GM19238 (cell line): ENCODE measurements around the gene MAN1A1.
"Not testable (repeated sequence)": the region's sequence is repeated elsewhere in the genome, so short reads cannot be mapped to it uniquely, and the experiment has no call there.

ENCODE experiments used
- DNase-seq: peaks from one replicate; pipeline ENCODE4 v3.0.0; 2011; ENCODE audit warnings: low spot score; ENCODE audit not compliant: insufficient read length

The MAN1A1 gene

DNA sequence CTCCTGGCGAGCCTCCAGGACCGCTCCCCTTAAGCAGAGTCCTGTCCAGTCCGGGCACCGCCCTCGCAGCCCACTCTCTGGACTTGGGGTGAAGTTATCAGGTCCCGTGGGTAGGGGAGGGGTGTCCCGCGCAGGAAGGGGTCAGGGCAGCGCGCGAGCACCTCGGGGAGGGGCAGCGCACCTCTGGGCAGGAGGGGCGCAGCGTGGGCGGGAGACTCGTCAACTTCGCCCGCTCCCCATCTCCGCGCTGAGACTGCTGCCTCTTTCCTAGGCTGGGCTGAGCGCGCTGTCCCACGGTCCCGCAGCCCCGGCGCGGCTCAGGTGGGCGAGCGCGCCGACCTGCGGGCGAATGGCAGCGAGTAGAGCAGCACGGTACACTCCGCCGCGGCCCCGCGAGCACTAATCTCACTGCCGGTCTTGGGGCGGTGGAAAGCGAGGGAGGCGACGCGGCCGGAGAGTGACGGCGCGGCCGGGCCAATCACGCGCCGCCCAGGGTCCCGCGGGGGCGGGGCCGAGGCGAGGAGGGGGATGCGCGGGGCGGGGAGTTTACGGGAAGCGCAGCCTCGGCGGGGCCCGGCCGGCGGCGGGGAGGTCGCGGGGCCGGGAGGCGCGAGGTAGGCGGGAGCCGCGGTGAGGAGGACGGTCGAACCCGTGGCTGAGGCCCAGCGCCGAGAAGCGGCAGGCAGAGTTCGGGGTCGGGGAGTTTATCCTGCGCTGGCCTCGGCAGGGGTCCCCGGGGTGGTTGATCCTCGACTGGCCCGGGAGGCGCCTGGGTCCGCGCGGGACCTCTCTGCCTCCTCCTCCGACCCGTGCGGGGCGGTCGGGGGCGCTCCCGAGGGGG, at the start of gene MAN1A1:
Gene MAN1A1 (minus strand): TSS at position 401 of the 841 bp plus-strand sequence. CDS start 696 bp downstream, outside the sequence.
- DNase-seq = peak; percentile 92

DNA sequence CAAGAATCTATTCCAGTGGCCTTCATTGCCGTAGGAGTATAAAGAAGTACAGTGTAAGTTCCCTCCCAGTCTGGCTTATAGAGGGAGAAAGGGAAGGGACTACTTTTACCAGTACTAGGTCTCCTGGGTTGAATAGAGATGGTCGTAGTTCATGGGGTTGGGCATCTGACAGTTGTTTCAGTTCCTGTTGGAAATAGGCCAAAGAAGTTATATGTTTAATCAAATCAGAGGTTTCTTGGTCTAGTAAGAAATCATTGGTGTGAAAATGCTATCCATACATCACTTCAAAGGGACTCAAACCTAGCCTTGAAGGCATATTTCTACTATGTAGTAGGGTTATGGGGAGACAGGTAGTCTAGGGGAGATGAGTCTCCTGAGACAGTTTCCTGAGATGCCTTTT, 45.6 kb upstream of the MAN1A1 start:
- DNase-seq = no peak

DNA sequence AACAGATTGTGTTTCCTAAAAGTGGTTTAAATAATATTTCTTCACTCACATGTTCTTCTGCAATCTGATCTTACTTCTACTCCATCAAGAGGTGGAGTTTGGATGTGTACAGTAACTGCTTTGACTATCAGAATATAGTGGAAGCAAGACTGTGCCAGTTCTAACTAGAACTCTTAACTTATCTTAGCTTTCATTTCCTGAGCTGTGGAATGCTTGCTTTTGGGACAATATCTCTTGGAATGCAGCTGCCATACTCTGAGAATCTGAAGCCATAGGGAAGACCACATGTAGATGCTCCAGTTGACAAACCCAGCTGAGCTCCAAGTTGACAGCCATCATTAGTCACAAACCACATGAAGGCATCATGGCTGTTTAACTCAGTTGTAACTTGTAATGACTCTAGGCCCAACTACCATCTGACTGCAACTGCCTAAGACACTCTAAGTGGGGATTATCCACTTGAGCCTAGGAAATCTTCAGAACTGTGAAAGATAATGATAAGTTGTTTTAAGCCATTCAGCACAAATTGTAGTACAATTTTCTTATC, 40.8 kb upstream of the MAN1A1 start:
- DNase-seq = no peak

DNA sequence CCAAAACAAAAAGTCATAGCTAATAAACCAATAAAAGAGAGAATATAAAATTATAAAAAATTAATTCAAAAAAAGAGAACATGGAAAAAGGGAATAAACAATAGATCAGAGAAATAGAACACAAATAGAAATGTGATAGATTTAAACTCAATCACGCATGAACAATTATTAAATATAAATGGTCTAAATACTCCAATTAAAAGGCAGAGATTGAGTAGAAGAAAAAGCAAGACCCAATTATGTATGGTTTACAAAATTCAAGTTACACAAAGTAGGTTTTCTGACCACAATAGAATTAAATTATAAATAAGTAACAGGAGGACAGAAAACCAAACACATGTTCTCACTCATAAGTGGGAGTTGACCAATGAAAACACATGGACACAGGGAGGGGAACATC, 36.4 kb upstream of the MAN1A1 start:
- no peak for DNase-seq

DNA sequence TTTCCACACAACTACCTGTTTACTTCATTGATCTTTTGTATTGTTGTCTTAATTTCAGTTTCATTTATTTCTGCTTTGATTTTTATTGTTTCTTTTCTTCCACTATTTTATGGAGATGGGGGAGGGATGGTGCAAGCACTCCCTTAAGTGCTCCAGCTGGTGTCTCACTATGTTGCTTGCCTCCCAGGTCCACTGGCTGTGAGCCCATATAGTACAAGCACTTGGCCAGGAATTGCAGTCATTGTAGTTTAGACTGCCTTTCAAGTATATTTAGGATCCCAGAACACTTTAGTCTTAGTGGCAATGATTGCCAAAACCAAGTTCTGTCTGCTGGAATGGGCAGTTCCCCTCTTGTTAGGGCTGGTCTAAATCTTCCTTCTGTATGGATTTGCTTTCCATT, 34.9 kb upstream of the MAN1A1 start:
- no peak for DNase-seq

DNA sequence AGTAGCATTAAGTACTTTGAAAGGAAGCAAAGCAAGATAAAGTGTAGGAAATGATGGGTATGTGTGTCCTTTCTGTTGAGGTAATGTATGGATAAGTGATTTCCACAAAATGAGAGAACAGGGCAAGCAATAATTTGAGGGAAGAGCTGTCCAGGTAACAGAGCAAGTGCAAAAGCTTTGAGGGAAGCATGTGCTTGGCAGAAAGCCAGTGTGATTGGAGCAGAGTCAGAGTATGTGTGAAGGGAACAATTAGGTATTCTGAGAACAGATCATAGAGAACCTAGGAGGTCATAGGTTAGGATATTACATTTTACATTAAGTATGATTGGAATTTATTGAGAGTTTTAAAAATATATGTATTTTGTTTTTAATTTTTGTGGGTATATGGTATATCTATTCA, 30.2 kb upstream of the MAN1A1 start:
- no peak for DNase-seq

DNA sequence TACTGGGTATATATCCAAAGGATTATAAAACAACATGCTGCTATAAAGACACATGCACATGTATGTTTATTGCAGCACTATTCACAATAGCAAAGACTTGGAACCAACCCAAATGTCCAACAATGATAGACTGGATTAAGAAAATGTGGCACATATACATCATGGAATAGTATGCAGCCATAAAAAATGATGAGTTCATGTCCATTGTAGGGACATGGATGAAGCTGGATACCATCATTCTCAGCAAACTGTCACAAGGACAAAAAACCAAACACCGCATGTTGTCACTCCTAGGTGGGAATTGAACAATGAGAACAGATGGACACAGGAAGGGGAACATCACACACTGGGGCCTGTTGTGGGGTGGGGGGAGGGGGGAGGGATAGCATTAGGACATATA, 27.5 kb upstream of the MAN1A1 start:
- not testable (repeated sequence) for DNase-seq

DNA sequence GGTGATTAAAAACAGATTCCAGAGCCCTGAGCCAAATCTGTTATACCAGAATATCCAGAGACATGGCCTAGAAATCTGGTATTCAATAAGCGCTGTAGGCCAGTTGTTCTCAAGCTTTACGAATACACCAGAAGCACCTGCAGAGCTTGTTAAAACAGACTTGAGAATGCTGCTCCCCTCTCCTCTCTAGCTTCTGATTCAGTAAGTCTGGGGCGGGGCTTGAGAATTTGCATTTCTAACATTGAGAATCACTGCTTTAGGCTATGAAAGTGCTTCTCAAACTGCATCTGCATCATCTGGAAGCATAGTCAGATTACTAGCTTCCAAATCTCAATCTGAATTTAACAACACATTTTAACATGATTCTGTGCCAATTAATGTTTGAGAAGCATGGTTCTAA, 20.5 kb upstream of the MAN1A1 start:
- no peak for DNase-seq

DNA sequence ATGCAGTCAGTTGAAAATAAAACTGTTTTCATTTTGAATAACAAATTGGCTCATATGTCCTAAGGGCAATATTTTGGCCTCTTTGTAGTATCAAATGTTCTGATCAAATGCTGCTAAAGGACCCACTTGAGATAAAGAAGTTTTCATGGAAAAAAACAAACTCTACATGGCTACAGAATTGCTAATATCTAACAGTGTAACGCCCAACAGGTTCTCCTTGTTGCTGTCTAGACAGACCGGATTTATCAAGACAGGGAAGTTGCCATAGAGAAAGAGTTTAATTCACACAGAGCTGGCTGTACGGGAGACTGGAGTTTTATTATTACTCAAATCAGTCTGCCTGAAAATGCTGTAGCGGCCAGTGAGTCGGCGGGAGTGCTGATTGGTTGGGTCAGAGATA, 19.4 kb upstream of the MAN1A1 start:
- no peak for DNase-seq

DNA sequence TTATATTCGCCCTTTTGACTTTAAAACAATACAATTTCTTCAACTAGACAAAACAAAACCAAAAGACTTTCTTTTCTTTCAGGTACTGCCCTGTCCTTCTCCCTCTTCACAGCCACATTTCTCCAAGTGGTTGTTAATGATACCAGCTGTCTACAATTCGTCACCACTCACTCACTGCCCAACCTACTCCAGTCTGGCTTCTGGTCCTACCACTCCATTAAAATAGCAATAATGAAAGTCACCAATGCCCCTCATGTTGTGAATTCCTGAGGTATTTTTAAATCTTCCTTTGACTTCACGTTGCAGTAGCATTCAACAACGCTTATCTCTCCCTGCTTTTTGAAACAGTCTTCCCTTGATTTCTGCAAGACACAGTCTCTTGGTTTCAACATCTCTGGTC, 11.6 kb upstream of the MAN1A1 start:
- no peak for DNase-seq

DNA sequence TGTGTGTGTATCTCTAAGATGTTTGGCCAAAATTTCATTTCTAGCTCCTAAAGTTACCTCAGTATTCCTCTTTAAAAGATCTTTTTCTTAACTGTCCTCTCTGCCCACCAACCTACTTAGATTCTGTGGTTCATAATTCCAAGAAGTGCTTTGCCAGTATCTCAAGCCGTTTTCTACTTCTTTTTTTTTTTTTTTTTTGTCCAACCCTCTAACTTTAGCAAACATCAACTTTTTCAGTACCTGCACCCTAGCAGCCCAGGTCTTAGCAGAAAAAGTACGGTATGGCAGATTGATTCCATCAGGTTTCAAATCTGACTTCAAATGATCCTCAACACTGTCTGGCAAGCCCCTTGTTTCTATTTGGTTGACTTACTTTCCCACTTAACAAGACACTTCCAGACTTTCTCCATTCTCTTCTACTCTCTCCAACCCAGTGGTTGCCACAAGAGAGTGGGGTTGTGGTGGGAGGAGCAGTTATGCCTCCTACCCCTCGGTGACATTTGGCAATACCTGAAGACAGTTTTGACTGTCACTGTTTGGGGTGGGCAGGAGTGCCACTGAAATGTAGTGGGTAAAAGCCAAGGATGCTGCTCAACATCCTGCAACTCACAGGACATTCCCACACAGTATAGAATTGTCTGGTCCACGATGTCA, 10.8 kb upstream of the MAN1A1 start:
- DNase-seq = no peak

DNA sequence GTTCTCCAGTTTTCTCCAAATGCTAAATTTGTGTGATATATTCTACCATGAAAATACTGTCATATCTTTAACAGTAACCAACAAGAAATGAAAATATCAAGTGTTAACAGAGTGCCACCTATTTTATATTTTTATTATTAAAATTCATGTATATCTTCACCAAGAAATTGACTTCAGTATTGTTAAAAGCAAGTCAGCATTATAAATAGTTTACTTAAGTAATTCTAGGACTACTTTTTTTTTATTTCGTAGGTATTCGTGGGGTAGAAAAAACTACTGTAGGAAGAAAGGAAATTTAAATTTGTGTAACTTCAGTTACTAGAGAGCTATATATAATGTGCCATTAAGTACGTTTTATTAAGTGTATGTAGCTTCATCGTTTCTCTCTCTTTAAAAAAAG, 6.3 kb upstream of the MAN1A1 start:
- DNase-seq = no peak

DNA sequence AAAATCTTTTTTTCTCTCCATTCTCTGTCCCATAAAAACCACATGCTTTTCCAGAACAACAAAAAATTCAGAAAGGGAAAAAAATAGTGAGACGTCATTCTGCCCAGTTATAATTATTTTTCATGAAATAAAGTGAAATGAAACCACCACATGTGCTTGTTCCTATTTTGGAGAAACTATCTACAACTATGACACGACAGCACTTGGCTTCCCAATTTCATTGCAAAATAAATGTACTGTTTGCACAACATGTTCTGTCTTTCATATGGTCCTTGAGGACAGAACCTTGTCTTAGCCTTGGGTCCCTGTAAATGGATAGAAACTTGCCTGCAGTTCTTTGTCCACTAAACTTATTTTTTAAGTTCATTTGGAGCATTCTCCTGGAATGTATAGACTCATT, 5.6 kb upstream of the MAN1A1 start:
- DNase-seq = no peak

DNA sequence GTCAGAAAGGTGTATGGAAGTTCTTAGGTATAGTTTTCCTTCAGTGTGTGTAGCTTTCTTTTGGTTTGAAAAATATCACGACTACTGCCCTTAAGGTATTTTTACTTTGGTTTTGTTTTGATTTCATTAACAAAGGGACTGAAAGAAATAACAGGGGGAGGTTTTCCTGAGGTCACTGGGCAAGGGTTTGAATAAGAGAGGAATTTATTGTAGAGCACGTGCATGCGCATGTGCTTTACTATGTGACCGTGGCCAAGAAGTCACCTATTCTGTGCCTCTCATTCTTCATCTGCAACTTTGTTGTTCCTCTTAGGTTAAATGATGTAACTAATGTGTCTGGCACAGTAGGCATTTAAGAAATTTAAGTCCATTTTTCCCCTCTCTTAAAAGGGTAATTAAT, 4.1 kb upstream of the MAN1A1 start:
- DNase-seq = no peak

DNA sequence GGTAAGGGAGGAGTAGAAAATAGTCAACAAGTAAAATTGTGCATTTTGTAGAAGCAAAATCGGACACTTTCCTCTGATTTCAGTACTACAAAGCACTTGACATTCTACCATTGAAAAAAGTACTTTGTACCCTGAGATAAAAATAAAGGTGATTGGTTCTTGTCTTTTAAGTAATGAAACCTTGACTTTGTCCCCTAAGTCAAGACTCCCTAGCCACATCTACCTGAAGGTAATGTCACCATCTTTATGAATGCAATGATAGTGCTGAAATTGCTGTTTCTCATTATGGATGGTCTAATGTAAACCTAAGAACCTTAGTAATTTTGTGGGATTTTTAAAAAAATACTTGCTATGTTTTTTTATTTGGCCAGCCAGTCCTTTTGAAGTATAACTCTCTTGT, 2.4 kb upstream of the MAN1A1 start:
- DNase-seq = no peak

DNA sequence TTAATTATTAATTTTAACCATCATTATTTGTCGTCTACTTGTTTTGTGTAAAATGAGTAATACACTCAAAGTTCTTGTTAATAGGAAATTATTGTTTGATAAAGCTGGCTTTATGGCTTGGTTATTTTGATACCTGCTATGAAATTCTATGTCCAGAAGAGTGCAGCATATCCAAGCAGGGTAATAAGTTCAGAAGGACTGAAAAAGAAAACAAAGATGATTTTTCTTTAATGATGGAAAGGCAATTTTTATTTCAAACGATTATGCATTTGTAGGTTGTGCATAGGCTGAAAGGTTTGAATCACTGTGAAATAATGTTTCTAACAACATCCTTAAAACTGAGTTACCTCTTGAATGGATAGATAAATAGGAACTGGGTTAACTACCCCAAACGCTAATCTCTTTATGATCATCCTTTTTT, 1.4 kb upstream of the MAN1A1 start:
- DNase-seq = no peak

DNA sequence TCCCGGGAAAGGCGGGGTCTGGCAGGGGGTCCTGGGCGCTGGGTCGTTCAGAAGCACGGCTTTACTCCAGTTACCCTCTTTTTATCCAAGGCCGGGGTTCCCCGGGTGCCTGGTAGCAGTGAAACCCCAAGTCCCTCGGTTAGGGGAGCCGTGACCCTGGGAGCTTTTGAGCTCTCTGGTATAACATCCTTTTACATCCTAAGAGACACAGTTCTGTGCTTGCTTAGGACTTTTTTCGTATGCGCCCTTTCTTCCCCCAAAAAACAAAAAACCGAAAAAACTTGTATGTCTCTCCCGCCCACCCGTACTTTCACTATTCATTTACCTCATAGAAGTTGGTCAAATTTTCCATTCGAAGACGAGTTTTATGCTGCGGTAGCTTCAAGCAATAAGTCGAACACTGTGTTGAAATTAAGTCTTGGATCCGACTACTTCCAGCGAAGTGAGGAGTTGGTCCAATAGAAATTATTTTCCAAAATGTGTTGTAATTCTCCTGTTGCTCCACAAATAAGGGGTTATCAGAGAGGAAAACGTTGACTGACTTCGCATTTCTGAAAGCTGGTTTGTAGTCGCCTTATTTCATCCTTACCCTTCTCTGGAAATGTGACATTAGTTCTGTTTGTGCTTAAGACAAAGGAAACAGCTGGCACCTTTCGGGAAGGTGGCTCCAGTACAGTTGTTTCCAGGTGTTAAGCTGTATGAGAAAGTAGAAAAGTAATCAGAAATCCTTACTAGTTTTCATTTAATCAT, 816 bp upstream of the MAN1A1 start:
- no peak for DNase-seq

DNA sequence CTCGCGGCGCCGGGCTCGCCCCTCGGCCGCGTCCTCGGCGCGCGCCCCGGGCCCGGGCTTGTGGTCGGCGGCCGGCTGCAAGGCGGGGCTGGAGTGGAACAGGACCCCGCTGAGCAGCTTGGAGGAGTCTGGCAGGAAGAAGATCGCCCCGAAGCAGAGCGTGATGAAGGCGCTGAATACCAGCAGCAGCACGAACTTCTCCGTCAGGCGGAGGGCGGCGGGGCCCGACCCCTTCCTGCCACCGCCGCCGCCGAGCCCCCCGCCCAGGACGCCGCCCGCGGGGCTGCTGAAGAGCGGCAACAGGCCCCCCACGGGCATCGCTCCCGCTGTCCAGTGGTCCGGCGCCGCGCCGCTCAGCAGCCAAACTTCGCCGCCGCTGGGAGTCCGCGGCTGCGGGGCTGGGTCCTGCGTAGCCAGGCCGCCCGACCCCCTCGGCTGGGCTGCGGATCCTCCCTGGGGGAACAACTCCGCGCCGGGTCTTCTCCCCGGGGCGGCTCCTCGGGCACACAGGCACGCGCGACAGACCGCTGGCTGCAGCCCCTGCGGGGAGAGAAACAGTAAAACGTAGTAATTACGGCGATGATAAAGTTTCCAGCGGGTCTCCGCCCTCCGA, 707 bp downstream of the MAN1A1 start:
- DNase-seq = peak; percentile 21

DNA sequence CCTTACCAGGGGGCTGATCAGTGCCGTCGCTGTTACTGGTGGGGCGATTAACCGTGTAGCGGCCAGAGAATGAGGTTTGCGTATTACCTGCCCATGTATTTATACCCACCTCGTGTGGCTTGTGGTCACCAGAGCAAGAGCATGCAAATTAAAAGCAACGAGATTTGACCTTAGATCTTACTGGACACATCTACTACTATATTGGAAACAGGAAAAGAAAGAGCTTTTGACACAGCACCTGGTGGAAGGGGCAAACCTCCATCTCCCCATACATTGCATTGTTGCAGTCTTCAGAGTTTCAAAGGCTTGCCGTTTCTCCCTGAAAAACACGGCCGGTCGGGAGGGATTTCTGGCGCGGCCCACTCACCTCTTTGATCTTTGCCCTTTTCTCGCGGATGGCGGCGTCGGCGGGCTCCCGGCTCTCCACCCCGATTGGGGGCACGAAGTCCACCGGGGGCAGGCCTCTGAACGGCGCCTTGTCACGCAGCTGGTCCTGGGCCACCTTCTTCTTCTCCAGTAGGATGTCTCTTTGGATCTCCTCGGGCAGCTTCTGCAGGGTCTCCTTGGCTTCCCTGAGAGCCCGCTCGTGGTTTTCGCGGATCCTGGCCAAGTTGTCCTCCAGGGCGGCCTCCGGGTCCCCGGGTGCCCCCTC, 1.3 kb downstream of the MAN1A1 start:
- peak; percentile 19 for DNase-seq

DNA sequence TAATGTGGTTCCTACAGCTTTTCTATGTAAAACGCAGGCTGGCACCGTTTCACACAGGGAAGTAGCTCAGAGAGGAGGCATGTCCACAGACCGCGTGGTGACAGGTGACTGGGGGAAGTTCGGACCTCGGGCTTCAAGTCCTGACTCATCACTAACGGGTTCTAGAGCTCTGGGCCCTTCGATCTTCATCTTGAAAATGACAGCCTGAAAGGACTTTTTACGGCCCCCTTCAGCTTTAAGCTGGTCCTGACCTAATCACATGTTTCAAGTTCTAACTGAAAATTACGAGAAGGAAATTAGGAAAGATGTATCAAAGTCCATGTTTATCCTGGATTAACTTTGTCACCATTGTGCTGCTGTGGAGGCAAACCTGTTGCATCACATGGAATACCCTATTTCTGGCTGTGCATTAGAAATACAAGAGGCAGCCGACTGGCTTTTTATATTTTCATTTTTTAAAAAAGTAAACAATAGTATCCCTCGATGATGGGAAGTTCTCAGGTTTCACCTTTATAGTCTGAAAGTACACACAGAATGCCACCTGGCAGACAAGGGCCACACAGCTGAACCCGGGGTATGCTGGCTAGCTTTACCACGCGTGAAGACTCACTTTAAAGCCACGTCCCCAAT, 2.0 kb downstream of the MAN1A1 start:
- peak; percentile 31 for DNase-seq

DNA sequence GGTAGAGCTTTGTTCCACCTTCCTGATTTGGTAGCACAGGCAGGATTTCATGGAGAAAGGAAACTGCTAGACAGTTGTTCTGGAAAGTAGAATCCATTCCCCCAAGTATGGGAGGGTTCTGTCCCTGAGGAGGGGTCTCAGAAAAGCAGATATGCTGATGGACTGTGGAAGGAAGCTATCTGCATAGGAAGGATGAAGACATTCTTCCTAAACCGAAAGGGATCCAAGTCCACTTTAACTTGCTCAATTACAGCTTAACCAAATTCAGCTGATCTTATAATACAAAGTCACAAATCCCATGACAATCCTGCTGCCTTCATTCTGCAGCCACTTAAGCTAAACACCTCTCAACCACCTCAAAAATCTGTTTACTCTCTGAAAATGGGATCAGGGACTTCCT, 2.6 kb downstream of the MAN1A1 start:
- DNase-seq = no peak
